Tibial nerve (tissue), 4 donors: Measurements from ENCODE around the gene ANKRD11. TPM values are rescaled to one million over a fixed set of nuclear protein-coding genes. Genes with fewer than 3 reads are reported as not detected.

ENCODE experiments used
- DNase-seq, 2 donors: peaks; one replicate each; pipeline ENCODE4 v3.0.0-alpha.2; 2019; ENCODE audit warnings: low spot score in 2 of 2
- H3K27ac ChIP-seq, 4 donors: fragments of 200-600 bp; sonication (generic) in 3 of 4; one replicate each; pipeline ENCODE4 v1.5.1; 2017 to 2019; ENCODE audit warnings: mild to moderate bottlenecking in 1 of 4
- H3K27me3 ChIP-seq, 2 donors: fragments of 200-600 bp; sonication (generic) in 1 of 2; one replicate each; pipeline versions ENCODE4 v1.5.1 to v1.6.0; 2017 to 2019
- H3K36me3 ChIP-seq, 3 donors: fragments of 200-600 bp; sonication (generic); one replicate each; pipeline ENCODE4 v1.5.1; 2018 to 2019
- H3K4me1 ChIP-seq, 4 donors: fragments of 200-600 bp; sonication (generic) in 3 of 4; one replicate each; pipeline ENCODE4 v1.5.1; 2017 to 2019
- H3K4me3 ChIP-seq, 4 donors: fragments of 200-600 bp; sonication (generic) in 3 of 4; one replicate each; pipeline ENCODE4 v1.5.1; 2017 to 2019; ENCODE audit warnings: mild to moderate bottlenecking in 1 of 4, moderate library complexity in 1 of 4
- H3K9me3 ChIP-seq, 4 donors: fragments of 200-600 bp; sonication (generic) in 3 of 4; one replicate each; pipeline ENCODE4 v1.5.1; 2017 to 2019
- CTCF ChIP-seq, 5 experiments: fragments of 200-600 bp in 3 of 5; fragments of 450-650 bp in 2 of 5; sonication (generic) in 3 of 5; IDR thresholded peaks; one replicate each; pipeline ENCODE4 v1.5.1; 2016 to 2019; ENCODE audit warnings: antibody characterized with exemption in 5 of 5, mild to moderate bottlenecking in 3 of 5, moderate library complexity in 2 of 5
- EP300 ChIP-seq, 2 donors: sonication (generic); formaldehyde crosslinking; IDR thresholded peaks; one replicate each; pipeline ENCODE4 v1.6.1; 2017; ENCODE audit warnings: antibody characterized with exemption in 2 of 2, mild to moderate bottlenecking in 1 of 2
- POLR2A ChIP-seq, 2 donors: fragments of 450-650 bp; IDR thresholded peaks; one replicate each; pipeline ENCODE4 v1.6.1; 2017; ENCODE audit warnings: antibody characterized with exemption in 2 of 2, mild to moderate bottlenecking in 2 of 2, moderate library complexity in 2 of 2
- WGBS, 2 donors: methylation state at CpG; one replicate each; pipeline ENCODE4 v1.1.5; 2018; 5-methylcytosine and 5-hydroxymethylcytosine counted together
- total RNA-seq, 4 donors: library from RNA; depleted of rRNA; stranded (reverse); fragments of >200 nt; gene quantifications; one replicate each; pipeline ENCODE4 v1.1.0, GENCODE V29; 2016

ANKRD11 gene
- 100 to 1,000 TPM; 104 to 177 (median 112) TPM for total RNA-seq

GRCh38 chr16:89490439-89491237 lies at the start of gene ANKRD11:
Gene ANKRD11, minus strand, starts transcription at chr16:89490561. Its CDS starts 173,542 bp downstream, at chr16:89317019.
- peaks cover 0 to 62% (median 42%) of the 10 kb centered on the region in 4 donors for H3K4me1 ChIP-seq
- 0 to 2% methylated on average over 28 to 50 of the region's 96 CpGs for WGBS, 2 donors
- DNase-seq = peak; percentile 95 to 96
- TF ChIP-seq EP300 (IDR thresholded peaks at IDR 0.05) = peak; percentile 80 to 82
- TF ChIP-seq POLR2A (IDR thresholded peaks at IDR 0.05) = peak; percentile 82 to 92
- TF ChIP-seq CTCF (IDR thresholded peaks at IDR 0.05) = peak in 2 of 5 experiments; percentile 40 to 65
- peaks cover 0 to 11% (median 0%) of the 10 kb centered on the region in 3 donors for H3K36me3 ChIP-seq
- peak within 1 kb of the TSS; percentile 94 to 97 (median 96) for H3K4me3 ChIP-seq
- H3K9me3 ChIP-seq = no peaks in the 10 kb centered on the region
- peak within 1 kb of the TSS; percentile 94 to 99 (median 97) for H3K27ac ChIP-seq
- H3K27me3 ChIP-seq = no peaks in the 10 kb centered on the region

GRCh38 chr16:89538286-89538685 lies 47.9 kb upstream of the ANKRD11 start:
- Histone ChIP-seq H3K36me3 (peaks cover 0 to 80% (median 9%) of the 10 kb centered on the region in 3 donors), H3K27me3 (no peaks in the 10 kb centered on the region), H3K4me1 (peaks cover 0 to 19% (median 8%) of the 10 kb centered on the region in 4 donors), H3K4me3 (no peak overlapping the region), H3K9me3 (no peaks in the 10 kb centered on the region), H3K27ac (no peak overlapping the region)
- DNase-seq = no peak
- WGBS, 2 donors = 93 to 96% methylated on average over 10 to 12 of the region's 12 CpGs
- TF ChIP-seq EP300 (IDR thresholded peaks at IDR 0.05) (no peak), POLR2A (IDR thresholded peaks at IDR 0.05) (no peak), CTCF (IDR thresholded peaks at IDR 0.05) (no peak)

GRCh38 chr16:89537549-89537925 lies 47.2 kb upstream of the ANKRD11 start:
- no peak overlapping the region for H3K4me3 ChIP-seq
- H3K27ac ChIP-seq = peak overlapping the region in 2 of 4 donors; percentile 53 to 73
- DNase-seq = no peak
- peaks cover 0 to 19% (median 8%) of the 10 kb centered on the region in 4 donors for H3K4me1 ChIP-seq
- H3K36me3 ChIP-seq = peaks cover 0 to 83% (median 9%) of the 10 kb centered on the region in 3 donors
- 79 to 82% methylated on average over 6 to 7 of the region's 7 CpGs for WGBS, 2 donors
- H3K27me3 ChIP-seq = no peaks in the 10 kb centered on the region
- TF ChIP-seq CTCF (IDR thresholded peaks at IDR 0.05) = no peak
- no peak for TF ChIP-seq POLR2A (IDR thresholded peaks at IDR 0.05)
- no peak for TF ChIP-seq EP300 (IDR thresholded peaks at IDR 0.05)
- H3K9me3 ChIP-seq = no peaks in the 10 kb centered on the region

- peaks cover 0 to 83% (median 9%) of the 10 kb centered on the region in 3 donors for H3K36me3 ChIP-seq
These were observed 46.7 kb upstream of the ANKRD11 start for GRCh38 chr16:89536886-89537548.

More at GRCh38 chr16:89536886-89537548, 46.7 kb upstream of the ANKRD11 start:
- 52 to 54% methylated on average over 33 to 36 of the region's 36 CpGs for WGBS, 2 donors
- Histone ChIP-seq H3K27ac (peak overlapping the region in 2 of 4 donors; percentile 53 to 73), H3K4me1 (peaks cover 0 to 19% (median 8%) of the 10 kb centered on the region in 4 donors), H3K4me3 (no peak overlapping the region), H3K27me3 (no peaks in the 10 kb centered on the region), H3K9me3 (no peaks in the 10 kb centered on the region)
- no peak for DNase-seq
- TF ChIP-seq EP300 (IDR thresholded peaks at IDR 0.05) (peak in 1 of 2 donors; percentile 22), CTCF (IDR thresholded peaks at IDR 0.05) (peak in 1 of 5 experiments; percentile 14), POLR2A (IDR thresholded peaks at IDR 0.05) (no peak)
